ENCODE measurements around the gene PTRHD1. TPM values are rescaled to one million over a fixed set of nuclear protein-coding genes. Genes with fewer than 3 reads are reported as not detected.

PTRHD1 gene
- polyA plus RNA-seq, 1 experiment = 42.5 TPM

- TF ChIP-seq CTCF (IDR thresholded peaks at IDR 0.05; ENCODE audit: low read depth, low read length) = peak; percentile 57
- H3K27me3 ChIP-seq (ENCODE audit: control insufficient read depth, insufficient read depth, low read length) = no peaks in the 10 kb centered on the region
- H3K4me3 ChIP-seq (ENCODE audit: low read depth, low read length) = no peak overlapping the region
- DNase-seq (ENCODE audit: low read depth, low spot score) = no peak
- H3K9me3 ChIP-seq (ENCODE audit: control insufficient read depth, insufficient read depth, low read length) = no peaks in the 10 kb centered on the region; the same call in 1 of the 2 replicates
- ChIA-PET CTCF (interaction anchor here (0.7 to 6.2 kb wide), 5 partner anchors 48 to 416 kb away, joined by 3 to 145 read pairs (median 34); no protein-coding TSS in a partner anchor), POLR2A (no interaction called here)
- no peak overlapping the region for H3K27ac ChIP-seq (ENCODE audit: low read depth, low read length)
These were observed 32.0 kb upstream of the PTRHD1 start for GRCh38 chr2:24824966-24825882.

DNA sequence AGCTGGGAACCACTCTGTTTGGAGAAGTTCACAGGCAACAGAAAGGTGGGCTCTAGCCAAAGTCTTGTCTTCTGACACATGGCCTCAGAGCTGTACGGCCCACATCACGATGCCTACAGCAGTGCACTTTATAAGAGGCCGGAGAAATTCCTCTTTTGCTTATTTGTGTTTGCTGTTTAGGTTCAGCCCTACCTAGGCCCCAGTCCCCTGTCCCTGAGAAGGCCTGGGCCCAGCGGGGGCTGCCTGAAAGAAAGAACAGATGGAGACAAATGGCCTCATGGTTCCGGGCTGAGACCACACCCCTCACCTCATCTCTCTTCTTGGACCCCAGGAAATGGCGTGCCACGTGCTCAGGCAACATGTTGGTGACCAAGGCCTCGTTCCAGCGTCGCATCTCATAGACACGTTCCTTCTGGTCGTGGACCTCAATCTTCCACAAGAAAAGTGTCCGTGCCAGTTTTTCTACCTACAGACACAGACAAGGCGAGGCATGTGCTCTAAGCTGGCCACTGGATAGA lies 30.9 kb upstream of the PTRHD1 start:
- ChIA-PET POLR2A (no interaction called here), CTCF (interaction anchor here (0.5 to 2.1 kb wide), 5 partner anchors 346 to 439 kb away, joined by 3 to 12 read pairs (median 8); no protein-coding TSS in a partner anchor)
- no peaks in the 10 kb centered on the region; the same call in 1 of the 2 replicates for H3K9me3 ChIP-seq (ENCODE audit: control insufficient read depth, insufficient read depth, low read length)
- TF ChIP-seq CTCF (IDR thresholded peaks at IDR 0.05; ENCODE audit: low read depth, low read length) = no peak
- H3K27ac ChIP-seq (ENCODE audit: low read depth, low read length) = no peak overlapping the region
- no peak for DNase-seq (ENCODE audit: low read depth, low spot score)
- no peaks in the 10 kb centered on the region for H3K27me3 ChIP-seq (ENCODE audit: control insufficient read depth, insufficient read depth, low read length)
- no peak overlapping the region for H3K4me3 ChIP-seq (ENCODE audit: low read depth, low read length)

GRCh38 chr2:24822049-24822706 lies 29.0 kb upstream of the PTRHD1 start:
- Histone ChIP-seq H3K27ac (ENCODE audit: low read depth, low read length) (no peak overlapping the region), H3K4me3 (ENCODE audit: low read depth, low read length) (no peak overlapping the region), H3K27me3 (ENCODE audit: control insufficient read depth, insufficient read depth, low read length) (no peaks in the 10 kb centered on the region), H3K9me3 (ENCODE audit: control insufficient read depth, insufficient read depth, low read length) (no peaks in the 10 kb centered on the region)
- CTCF ChIA-PET = no interaction called here
- no peak for TF ChIP-seq CTCF (IDR thresholded peaks at IDR 0.05; ENCODE audit: low read depth, low read length)
- DNase-seq (ENCODE audit: low read depth, low spot score) = no peak
- POLR2A ChIA-PET = no interaction called here

GRCh38 chr2:24821433-24821891 lies 28.3 kb upstream of the PTRHD1 start:
- Histone ChIP-seq H3K27me3 (ENCODE audit: control insufficient read depth, insufficient read depth, low read length) (no peaks in the 10 kb centered on the region), H3K4me3 (ENCODE audit: low read depth, low read length) (no peak overlapping the region), H3K27ac (ENCODE audit: low read depth, low read length) (no peak overlapping the region), H3K9me3 (ENCODE audit: control insufficient read depth, insufficient read depth, low read length) (no peaks in the 10 kb centered on the region)
- ChIA-PET CTCF (interaction anchor here (0.7 kb wide), 1 partner anchor 428 kb away, joined by 3 read pairs; no protein-coding TSS in a partner anchor), POLR2A (no interaction called here)
- no peak for DNase-seq (ENCODE audit: low read depth, low spot score)
- no peak for TF ChIP-seq CTCF (IDR thresholded peaks at IDR 0.05; ENCODE audit: low read depth, low read length)
